HG03135 (cell line): ENCODE measurements around the gene CHMP2A.
"Not testable (repeated sequence)": the region's sequence is repeated elsewhere in the genome, so short reads cannot be mapped to it uniquely, and the experiment has no call there.

Experiments used
- ATAC-seq: cut with Tn5 transposase; IDR thresholded peaks from one replicate; pipeline ENCODE4 v1.9.1; 2021; ENCODE audit warnings: mild to moderate bottlenecking, moderate library complexity; ENCODE audit not compliant: unreplicated experiment

The CHMP2A gene

DNA sequence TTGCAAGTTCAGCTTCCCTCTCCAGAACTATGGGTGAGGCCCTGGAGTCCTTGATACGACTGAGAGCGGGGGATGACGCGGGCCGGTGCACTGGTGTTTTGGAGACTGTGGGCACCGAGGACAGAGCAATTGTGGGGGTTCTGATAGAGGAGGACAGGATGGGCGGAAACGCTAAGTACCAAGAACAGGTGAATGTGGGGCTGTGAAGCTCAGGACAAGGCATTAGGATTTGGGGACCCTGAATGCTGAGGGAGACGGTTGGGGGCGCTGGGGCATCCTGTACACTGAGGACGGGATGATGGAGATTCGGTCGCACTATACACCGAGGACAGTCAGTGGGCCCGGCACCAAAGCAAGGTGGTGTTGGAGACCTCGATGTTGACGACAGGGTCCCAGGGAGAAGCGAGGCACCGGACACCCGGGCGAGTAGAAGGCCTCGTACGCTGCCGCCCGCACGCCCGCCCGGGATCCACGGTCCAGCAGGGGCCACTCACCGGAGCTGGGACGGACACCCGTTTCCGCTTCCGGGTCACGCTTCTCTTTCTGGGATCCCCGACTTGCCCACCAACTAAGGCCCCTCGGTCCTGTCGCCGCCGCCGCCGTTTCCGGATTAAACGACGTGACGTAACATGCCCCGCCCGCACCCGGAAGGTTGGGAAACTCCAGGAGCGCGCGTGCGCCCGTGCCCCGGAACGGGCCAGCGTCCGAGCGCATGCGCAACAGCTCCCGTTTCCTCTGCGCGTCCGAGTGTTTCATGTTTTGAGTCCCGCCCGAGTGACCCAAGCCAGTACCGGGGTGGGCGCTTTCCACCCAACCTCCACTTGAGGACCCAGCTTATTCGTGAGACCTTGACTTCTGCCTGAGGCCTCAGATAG lies at the start of gene CHMP2A:
TSS of gene CHMP2A (minus strand) at position 612 of the 875 bp plus-strand sequence. CDS start 893 bp downstream, outside the sequence.
- peak; percentile 26 for ATAC-seq

- ATAC-seq: no peak
Measured at GRCh38 chr19:58586133-58586765, 31.3 kb upstream of the CHMP2A start.

DNA sequence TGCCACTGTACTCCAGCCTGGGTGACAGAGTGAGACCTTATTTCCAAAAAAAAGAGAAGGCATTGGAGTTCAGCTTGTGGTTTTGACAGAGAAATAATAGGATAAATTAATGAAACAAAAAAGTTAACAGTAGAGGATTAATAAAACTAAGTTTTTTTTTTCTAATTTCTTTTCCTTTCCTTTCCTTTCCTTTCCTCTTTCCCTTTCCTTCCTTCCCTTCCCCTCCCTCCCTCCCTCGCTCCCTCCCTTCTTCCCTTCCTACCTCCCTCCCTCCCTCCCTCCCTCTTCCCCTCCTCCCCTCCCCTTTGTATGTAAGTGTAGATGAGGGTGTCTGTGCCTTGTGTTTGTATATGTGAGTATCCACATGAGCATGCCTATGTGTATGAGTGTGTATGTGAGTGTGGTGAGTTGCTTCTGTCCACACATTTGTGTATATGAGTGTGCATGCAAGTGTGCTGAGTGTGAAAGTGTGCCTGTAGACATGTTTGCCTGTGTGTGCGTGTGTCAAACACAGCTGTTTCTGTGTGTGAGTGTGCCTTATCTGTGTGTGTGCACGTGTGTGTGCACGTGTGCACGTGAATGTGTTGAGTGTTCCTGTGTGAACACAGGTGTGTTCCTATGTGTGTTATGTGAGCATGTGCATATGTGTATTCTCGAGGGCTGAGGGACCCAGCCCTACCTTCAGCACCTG lies 30.7 kb upstream of the CHMP2A start:
- ATAC-seq: no peak

DNA sequence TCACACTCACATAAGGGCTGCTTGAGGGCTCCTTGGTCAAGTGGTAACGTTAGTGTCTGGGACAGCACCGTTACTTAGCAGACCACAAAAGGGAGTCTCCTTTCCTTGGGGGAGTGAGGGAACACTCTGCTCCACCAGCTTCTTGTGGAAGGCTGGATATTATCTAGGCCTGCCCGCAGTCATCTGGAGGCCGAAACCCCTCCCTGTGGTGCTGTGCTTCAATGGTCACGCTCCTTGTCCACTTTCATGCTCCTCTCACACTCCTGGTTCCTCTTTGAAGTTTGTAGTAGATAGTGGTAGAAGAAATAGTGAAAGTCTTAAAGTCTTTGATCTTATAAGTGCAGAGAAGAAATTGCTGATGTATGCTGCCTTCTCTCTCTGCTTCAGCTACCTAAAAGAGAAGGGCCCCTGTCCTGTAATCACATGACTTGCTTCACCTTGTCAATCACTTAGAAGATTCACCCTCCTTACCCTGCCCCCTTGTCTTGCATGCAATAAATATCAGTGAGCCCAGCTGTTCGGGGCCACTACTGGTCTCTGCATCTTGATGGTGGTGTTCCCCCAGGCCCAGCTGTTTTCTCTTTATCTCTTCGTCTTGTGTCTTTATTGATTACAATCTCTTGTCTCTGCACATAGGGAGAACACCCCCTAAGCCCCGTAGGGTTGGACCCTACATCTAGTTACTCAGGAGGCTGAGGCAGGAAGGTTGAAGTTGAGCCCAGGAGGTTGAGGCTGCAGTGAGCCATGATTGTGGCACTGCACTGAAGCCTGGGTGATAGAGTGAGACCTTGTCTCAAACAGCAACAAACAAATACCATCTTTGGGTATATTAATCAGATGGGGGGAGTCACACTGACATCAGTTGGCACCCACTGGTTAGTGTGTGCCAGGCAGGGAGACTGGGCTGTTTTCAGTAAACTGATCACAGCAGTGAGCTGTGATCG lies 29.9 kb upstream of the CHMP2A start:
- no peak for ATAC-seq

DNA sequence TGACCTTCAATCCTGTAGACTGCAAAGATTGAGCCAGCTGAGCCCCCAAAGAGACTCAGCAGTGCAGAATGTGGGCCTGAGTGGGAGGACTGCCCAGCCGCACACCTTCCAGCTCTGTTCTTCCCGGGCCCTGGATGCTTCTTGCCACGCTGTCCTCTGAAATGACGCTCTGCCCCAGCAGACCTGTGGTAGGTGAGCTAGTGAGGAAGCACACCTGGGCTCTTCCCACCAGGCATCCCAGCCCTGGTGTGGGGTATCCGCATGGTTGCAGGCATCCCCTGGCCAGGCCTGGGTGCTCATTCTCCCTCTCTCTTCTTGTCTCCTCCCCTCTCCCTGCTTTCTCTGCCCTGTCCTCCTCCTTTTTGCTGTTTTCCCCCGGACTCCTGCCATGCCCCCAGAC lies 28.1 kb upstream of the CHMP2A start:
- no peak for ATAC-seq

DNA sequence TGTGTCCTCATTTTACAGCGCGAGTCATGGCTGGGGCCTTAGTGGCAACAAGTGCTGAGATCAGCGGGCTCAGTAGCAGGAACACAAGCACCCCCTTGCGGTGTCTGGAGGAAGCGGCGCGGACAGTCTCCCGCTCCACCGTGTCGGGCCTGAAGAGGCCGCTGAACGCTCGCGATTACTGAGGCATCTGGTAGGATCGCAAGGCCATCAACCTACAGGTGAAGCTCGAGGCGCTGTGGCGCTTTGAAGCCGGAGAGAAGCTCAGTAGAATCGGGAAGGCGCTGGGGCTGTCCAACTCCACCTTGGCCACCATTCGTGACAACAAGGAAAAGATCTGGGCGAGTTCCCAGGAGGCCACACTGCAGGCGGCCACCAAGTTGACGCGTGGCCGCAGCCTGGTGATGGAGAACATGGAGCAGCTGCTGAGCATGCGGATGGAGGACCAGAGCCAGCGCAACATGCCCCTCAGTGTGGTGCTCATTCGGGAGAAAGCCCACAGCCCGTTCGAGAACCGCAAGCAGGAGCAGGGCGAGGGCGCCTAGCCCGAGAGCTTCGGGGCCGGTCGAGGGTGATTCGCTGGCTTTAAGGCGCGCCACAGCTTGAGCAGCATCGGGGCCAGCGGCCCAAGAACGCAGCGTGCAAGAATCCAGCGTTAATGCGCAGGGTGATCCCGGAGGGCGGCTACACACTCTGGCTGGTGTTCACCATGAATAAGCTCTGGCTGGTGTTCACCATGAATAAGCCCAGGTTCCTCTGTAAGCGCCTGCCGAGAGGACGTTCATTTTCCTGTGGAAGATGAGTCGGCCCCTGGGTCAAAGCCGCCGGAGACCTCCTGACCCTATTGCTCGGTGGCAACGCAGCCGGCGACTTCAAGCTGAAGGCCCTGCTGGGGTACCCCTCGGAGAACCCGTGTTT lies 26.6 kb upstream of the CHMP2A start:
- no peak for ATAC-seq

GRCh38 chr19:58579473-58580142 lies 24.7 kb upstream of the CHMP2A start:
- ATAC-seq: no peak

DNA sequence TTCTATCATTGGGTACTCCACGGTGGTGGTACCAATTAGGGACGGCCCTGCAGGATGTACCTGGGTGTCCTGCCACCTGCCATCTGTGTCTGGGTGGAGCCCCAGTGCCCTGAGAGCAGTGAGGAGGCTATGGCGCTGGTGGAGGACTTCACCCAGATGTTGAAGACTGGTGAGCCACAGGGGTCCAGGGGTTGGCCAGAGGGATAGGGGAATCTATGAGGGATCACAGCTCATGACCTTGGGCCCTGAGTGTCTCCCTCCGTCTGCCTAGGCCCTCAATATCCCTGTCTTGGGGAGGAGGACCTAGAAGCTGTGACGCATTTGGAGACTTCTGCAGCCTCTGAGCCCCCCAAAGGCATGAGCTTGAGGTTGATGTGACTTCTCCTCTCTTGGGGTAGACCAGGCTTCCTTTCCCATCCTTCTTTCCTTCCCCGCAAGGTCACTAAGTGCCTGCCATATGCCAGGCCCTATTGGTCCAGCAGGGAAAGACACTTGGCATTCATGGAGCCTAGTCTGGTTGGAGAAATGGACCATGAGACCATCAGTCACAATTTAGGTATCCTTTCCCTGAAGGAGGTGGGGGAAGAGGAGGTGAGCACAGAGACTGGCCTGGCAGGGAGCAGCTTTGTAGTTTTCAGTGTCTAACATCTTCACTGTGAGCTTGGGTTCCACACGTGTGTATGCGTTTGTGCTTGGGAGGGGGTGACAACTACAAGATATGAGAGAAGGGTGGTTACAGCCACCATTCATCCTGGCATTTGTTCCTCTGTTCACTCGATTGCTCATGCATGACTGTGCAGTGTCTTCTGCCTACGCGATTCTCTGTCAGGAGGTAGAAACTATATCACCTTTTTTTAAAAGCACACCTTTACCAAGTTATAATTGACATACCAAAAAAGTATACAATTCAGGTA lies 23.4 kb upstream of the CHMP2A start:
- ATAC-seq: no peak

GRCh38 chr19:58577581-58577980 lies 22.7 kb upstream of the CHMP2A start:
- ATAC-seq: not testable (repeated sequence)

GRCh38 chr19:58575183-58576041 lies 20.5 kb upstream of the CHMP2A start:
- peak; percentile 34 for ATAC-seq

- ATAC-seq: no peak
Measured at GRCh38 chr19:58573658-58574164, 18.8 kb upstream of the CHMP2A start.

DNA sequence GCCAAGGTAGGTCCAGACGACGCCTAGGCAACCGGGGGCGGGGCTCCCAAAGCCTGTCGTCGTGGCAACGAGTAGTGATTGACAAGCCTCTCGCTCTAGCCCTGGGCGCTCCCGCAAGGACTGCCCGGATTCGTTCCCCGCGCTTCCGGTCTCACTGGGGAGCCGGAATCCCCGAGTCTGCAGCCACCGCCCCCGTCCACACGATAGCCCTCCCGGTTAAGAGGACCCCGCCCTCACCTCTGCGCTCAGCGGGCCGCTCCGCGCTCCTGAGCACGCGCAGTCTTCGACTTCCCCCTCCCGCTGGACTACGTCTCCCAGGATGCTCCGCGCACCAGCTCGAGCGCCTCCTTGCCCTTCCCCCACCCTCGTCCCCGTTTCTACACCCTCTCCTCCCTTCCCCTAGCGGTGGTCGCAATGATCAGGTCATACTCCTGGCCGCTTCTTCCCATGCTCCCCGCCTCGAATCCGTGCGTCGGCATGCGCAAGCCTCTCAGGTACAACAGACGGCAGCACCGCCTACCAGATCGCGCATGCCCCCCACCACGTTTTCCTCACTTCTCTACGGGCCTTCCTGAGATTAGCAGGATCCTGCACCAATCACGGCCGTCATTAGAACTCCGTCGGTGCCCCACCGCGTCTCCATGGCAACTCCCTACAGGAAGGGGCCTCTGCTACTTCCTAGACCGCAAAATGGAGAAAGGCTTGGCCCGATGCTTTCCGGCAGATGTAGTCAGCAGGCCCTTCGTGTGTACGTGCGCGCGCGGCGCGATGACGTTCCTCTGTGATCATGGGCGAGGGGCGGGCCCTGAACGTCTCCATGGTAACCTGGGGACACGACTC lies 18.1 kb upstream of the CHMP2A start, which contains the start of gene MZF1:
TSS of gene MZF1 (minus strand) at position 518 of the 840 bp plus-strand sequence. CDS start 1,946 bp downstream, outside the sequence.
- peak; percentile 55 for ATAC-seq

- no peak for ATAC-seq
Measured at GRCh38 chr19:58572026-58572817, 17.3 kb upstream of the CHMP2A start.

GRCh38 chr19:58571575-58571947 lies 16.7 kb upstream of the CHMP2A start:
- ATAC-seq: no peak
